Measurements from ENCODE around the gene ATP7A.

GRCh38 chrX:77875372-77875771 is 35.1 kb upstream of the ATP7A start:
- TF ChIP-seq, protein P1, sequence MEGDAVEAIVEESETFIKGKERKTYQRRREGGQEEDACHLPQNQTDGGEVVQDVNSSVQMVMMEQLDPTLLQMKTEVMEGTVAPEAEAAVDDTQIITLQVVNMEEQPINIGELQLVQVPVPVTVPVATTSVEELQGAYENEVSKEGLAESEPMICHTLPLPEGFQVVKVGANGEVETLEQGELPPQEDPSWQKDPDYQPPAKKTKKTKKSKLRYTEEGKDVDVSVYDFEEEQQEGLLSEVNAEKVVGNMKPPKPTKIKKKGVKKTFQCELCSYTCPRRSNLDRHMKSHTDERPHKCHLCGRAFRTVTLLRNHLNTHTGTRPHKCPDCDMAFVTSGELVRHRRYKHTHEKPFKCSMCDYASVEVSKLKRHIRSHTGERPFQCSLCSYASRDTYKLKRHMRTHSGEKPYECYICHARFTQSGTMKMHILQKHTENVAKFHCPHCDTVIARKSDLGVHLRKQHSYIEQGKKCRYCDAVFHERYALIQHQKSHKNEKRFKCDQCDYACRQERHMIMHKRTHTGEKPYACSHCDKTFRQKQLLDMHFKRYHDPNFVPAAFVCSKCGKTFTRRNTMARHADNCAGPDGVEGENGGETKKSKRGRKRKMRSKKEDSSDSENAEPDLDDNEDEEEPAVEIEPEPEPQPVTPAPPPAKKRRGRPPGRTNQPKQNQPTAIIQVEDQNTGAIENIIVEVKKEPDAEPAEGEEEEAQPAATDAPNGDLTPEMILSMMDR (IDR thresholded peaks at IDR 0.05; ENCODE audit: poor library complexity, severe bottlenecking), result no peak
- TF ChIP-seq EZH2 (IDR thresholded peaks at IDR 0.05; ENCODE audit: borderline replicate concordance, insufficient read depth, low read length, poor library complexity, severe bottlenecking), result no peak

Measured in neural cell (in vitro differentiated cells).